Measurements from ENCODE around the gene SSTR4.

- TF ChIP-seq POLR2A (IDR thresholded peaks at IDR 0.05) (no peak), CTCF (IDR thresholded peaks at IDR 0.05) (peak; percentile 32 to 57 (median 43))
These were observed 13.4 kb downstream of the SSTR4 start for GRCh38 chr20:23048283-23049200.
